Measurements from ENCODE around the gene RNF215.

The RNF215 gene

DNA sequence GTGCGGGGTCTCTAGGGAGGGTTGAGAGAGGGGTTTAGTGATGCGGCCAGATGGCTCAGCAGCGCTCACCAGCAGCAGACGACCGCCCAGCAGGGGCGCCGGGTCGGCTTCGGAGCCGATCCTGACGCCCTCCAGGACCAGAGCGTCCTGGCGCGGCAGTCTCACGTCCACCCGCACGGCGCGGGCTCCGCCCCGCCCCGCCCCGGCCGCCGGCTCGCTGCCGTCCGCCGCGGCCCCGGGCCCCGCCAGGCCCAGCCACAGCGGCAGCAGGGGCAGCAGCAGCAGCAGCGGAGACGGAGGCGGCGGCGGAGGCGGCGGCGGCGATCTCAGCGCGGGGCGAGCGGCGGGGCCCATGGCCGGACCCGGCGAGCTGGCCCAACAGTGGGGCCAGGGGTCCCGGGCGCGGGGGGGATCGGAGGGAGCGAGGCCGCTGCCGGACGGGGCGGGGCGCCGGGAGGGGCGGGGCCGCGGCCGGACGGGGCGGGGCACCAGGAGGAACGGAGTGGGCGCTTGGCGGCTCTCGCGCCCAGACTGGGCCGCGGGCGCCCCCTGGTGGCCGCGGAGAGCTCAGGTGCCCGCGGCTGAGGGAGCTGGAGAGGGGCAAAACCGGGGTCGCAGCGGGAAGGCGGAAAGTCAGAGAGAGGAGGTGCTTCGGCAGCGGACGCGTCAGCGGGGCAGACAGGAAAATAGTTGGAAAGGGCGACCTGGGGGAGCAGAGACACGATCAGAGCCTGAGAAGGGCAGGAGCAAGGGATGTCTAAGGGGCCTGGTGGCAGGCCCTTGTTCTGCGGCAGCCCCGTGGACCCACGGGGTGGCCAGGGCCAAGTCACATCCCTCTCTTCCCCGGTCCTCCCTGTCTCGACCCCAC is at the start of gene RNF215:
Gene RNF215 (minus strand): TSS at position 452 of the 868 bp plus-strand sequence. CDS start 98 bp downstream, at position 354.
- TF ChIP-seq CTCF (conservative IDR thresholded peaks at IDR 0.05; ENCODE audit: low read length) = peak; percentile 63
- peak within 1 kb of the TSS; percentile 74 for H3K4me3 ChIP-seq (ENCODE audit: low read length)
- DNase-seq (ENCODE audit: low read depth) = peak; percentile 65

DNA sequence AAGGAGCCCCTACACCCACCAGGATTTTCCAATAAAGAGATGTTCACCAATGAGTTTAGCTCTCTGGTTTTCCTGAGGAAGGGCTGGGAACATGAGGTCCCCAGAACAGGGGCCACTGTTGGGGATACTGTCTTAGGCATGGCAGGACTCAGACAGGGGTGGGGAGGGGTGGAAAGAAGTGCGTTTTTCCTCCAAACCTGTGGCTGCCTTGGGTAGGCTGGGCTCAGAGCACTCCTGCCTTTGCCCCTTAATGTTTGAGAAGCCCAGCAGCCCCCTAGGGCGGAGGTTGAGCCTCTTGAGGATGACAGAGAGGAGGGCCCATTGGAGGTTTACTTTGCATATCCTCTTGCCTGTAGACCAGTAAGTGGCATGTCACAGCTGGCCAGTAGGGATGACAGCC is 49.0 kb upstream of the RNF215 start:
- no peak for TF ChIP-seq CTCF (conservative IDR thresholded peaks at IDR 0.05; ENCODE audit: low read length)
- H3K4me3 ChIP-seq (ENCODE audit: low read length) = no peak overlapping the region
- DNase-seq (ENCODE audit: low read depth) = no peak

DNA sequence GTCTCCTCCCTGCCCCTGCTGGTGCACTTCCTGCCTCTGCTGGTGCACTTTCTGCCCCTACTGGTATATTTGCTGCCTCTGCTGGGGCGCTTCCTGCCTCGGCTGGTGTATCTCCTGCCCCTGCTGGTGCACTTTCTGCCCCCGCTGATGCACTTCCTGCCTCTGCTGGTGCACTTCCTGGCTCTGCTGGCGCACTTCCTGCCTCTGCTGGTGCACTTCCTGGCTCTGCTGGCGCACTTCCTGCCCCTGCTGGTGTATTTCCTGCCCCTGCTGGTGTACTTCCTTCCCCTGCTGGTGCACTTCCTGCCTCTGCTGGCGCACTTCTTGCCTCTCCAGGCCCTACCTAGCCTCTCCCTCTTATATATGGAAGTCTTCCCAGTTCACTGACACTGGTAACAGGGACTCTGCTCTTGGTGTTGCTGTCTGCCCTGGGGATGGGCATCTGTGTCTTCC is 48.5 kb upstream of the RNF215 start:
- DNase-seq (ENCODE audit: low read depth) = no peak
- TF ChIP-seq CTCF (conservative IDR thresholded peaks at IDR 0.05; ENCODE audit: low read length) = no peak
- no peak overlapping the region for H3K4me3 ChIP-seq (ENCODE audit: low read length)

- no peak for DNase-seq (ENCODE audit: low read depth)
- no peak overlapping the region for H3K4me3 ChIP-seq (ENCODE audit: low read length)
- no peak for TF ChIP-seq CTCF (conservative IDR thresholded peaks at IDR 0.05; ENCODE audit: low read length)
Observed at GRCh38 chr22:30434843-30435242, 47.6 kb upstream of the RNF215 start.

DNA sequence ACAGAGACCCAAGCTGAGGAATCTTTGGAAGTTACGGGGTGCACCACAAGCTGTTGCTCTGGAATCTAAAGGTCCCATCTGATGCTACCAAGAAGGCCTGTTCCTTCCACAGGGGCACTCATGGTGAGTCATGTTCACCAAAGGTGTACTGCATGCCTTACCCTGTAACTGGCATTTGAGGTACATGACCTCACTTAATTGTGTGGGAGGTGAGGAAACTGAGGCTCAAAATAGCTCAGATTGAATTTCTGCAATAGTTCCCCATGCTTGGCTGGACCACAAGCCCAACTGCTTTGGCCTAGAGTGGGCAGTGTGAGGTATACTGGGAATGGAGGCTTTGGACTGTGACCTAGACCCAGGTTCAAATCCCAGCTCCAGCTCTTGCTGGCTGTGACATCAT is 46.6 kb upstream of the RNF215 start:
- TF ChIP-seq CTCF (conservative IDR thresholded peaks at IDR 0.05; ENCODE audit: low read length) = no peak
- DNase-seq (ENCODE audit: low read depth) = no peak
- H3K4me3 ChIP-seq (ENCODE audit: low read length) = no peak overlapping the region

- no peak for DNase-seq (ENCODE audit: low read depth)
- no peak overlapping the region for H3K4me3 ChIP-seq (ENCODE audit: low read length)
- no peak for TF ChIP-seq CTCF (conservative IDR thresholded peaks at IDR 0.05; ENCODE audit: low read length)
Observed at GRCh38 chr22:30433227-30433626, 46.0 kb upstream of the RNF215 start.

GRCh38 chr22:30432520-30432919 is 45.3 kb upstream of the RNF215 start:
- no peak for DNase-seq (ENCODE audit: low read depth)
- no peak for TF ChIP-seq CTCF (conservative IDR thresholded peaks at IDR 0.05; ENCODE audit: low read length)
- no peak overlapping the region for H3K4me3 ChIP-seq (ENCODE audit: low read length)
